Glomerular visceral epithelial cell (primary cell): ENCODE data around the gene ADAR.
A peak's percentile ranks its signal among the peaks of the same experiment; 100 is the strongest.

Source experiments
- DNase-seq: peaks from one replicate; pipeline ENCODE4 v3.0.0-alpha.2; 2016; ENCODE audit errors: extremely low spot score

Gene ADAR

GRCh38 chr1:154586231-154586630 lies 21.8 kb downstream of the ADAR start:
- no peak for DNase-seq

- DNase-seq, result no peak
Measured at GRCh38 chr1:154584267-154584994, 23.6 kb downstream of the ADAR start.

- DNase-seq, result no peak
Measured at GRCh38 chr1:154583773-154584172, 24.2 kb downstream of the ADAR start.

GRCh38 chr1:154582885-154583284 lies 25.1 kb downstream of the ADAR start:
- no peak for DNase-seq

GRCh38 chr1:154581766-154582165 lies 26.2 kb downstream of the ADAR start:
- no peak for DNase-seq

GRCh38 chr1:154579374-154579773 lies 28.6 kb downstream of the ADAR start:
- DNase-seq, result no peak

GRCh38 chr1:154578058-154578418 lies 29.9 kb downstream of the ADAR start:
- DNase-seq, result no peak

- DNase-seq, result no peak
Measured at GRCh38 chr1:154577346-154578057, 30.5 kb downstream of the ADAR start.

GRCh38 chr1:154575951-154576566 lies 31.9 kb downstream of the ADAR start:
- no peak for DNase-seq

- DNase-seq, result no peak
Measured at GRCh38 chr1:154575147-154575927, 32.6 kb downstream of the ADAR start.

GRCh38 chr1:154574716-154575115 lies 33.3 kb downstream of the ADAR start:
- DNase-seq, result peak; percentile 14

GRCh38 chr1:154573168-154573510 lies 34.8 kb downstream of the ADAR start:
- no peak for DNase-seq

- DNase-seq, result no peak
Measured at GRCh38 chr1:154572468-154573167, 35.4 kb downstream of the ADAR start.

- DNase-seq, result no peak
Measured at GRCh38 chr1:154571964-154572288, 36.1 kb downstream of the ADAR start.

- DNase-seq, result no peak
Measured at GRCh38 chr1:154571244-154571963, 36.6 kb downstream of the ADAR start.

GRCh38 chr1:154568157-154568815 lies 39.7 kb downstream of the ADAR start:
- DNase-seq, result no peak

- peak; percentile 72 for DNase-seq
Measured at GRCh38 chr1:154567386-154568156, 40.4 kb downstream of the ADAR start, which contains the start of gene CHRNB2. Gene CHRNB2 (plus strand): TSS chr1:154567778. CDS start chr1:154568045, 267 bp downstream.

- DNase-seq, result no peak
Measured at GRCh38 chr1:154565876-154566275, 42.1 kb downstream of the ADAR start.

- peak; percentile 90 for DNase-seq
Measured at GRCh38 chr1:154559466-154560044, 48.4 kb downstream of the ADAR start.
